A673 (cell line): ENCODE measurements around the gene COLGALT1. TPM values are rescaled to one million over a fixed set of nuclear protein-coding genes. Genes with fewer than 3 reads are reported as not detected.

Source experiments
- BruUV-seq: library from RNA; stranded (reverse); fragments of 400-500 nt; replicated peaks from 2 replicates; lab custom pipeline; 2021; lab: Mats Ljungman, UMichigan
- CTCF ChIA-PET: fragments of 300-600 bp; sonication (Branson Sonifier 250); formaldehyde crosslinking; loops from one replicate; lab custom pipeline; 2022; ENCODE audit warnings: antibody characterized with exemption; lab: Charles Lee
- POLR2A ChIA-PET: fragments of 300-600 bp; sonication (Branson Sonifier 250); formaldehyde crosslinking; loops from one replicate; lab custom pipeline; 2022; ENCODE audit warnings: antibody characterized with exemption; ENCODE audit not compliant: low non-redundant PET; lab: Charles Lee
- DNase-seq: peaks from one replicate; pipeline ENCODE4 v3.0.0-alpha.2; 2015; ENCODE audit warnings: low spot score
- H3K27ac ChIP-seq: fragments of 200-600 bp; sonication (generic); 2 replicates; pipeline ENCODE4 v1.5.1; 2016; ENCODE audit warnings: mixed run types, low read depth, mild to moderate bottlenecking, mixed read lengths, antibody characterized with exemption, low read length; ENCODE audit not compliant: poor library complexity, severe bottlenecking
- H3K27me3 ChIP-seq: fragments of 200-600 bp; sonication (generic); replicated peaks from 2 replicates; pipeline ENCODE4 v1.6.1; 2017; ENCODE audit warnings: mixed run types, low read depth, mild to moderate bottlenecking, mixed read lengths, antibody characterized with exemption, low read length; ENCODE audit not compliant: insufficient read depth, poor library complexity
- H3K36me3 ChIP-seq: fragments of 200-600 bp; sonication (generic); 2 replicates; pipeline ENCODE4 v1.6.1; 2016; ENCODE audit warnings: mixed run types, mild to moderate bottlenecking, mixed read lengths, antibody characterized with exemption, low read length; ENCODE audit not compliant: insufficient read depth, poor library complexity, severe bottlenecking
- H3K4me1 ChIP-seq: fragments of 200-600 bp; sonication (generic); 2 replicates; pipeline ENCODE4 v1.6.1; 2017; ENCODE audit warnings: mixed run types, mild to moderate bottlenecking, mixed read lengths, antibody characterized with exemption, low read length; ENCODE audit not compliant: insufficient read depth, poor library complexity, severe bottlenecking
- H3K4me3 ChIP-seq: fragments of 200-600 bp; sonication (generic); 2 replicates; pipeline ENCODE4 v1.5.1; 2016; ENCODE audit warnings: low read depth, mixed run types, mild to moderate bottlenecking, mixed read lengths, low read length; ENCODE audit not compliant: poor library complexity, severe bottlenecking
- H3K9me3 ChIP-seq: fragments of 200-600 bp; sonication (generic); 2 replicates; pipeline ENCODE4 v1.6.1; 2016; ENCODE audit warnings: mixed run types, low read depth, mild to moderate bottlenecking, mixed read lengths, antibody characterized with exemption, low read length; ENCODE audit not compliant: poor library complexity, severe bottlenecking
- EZH2 ChIP-seq: fragments of 200-600 bp; sonication (generic); IDR thresholded peaks from 2 replicates; pipeline ENCODE4 v1.6.1; 2017; ENCODE audit warnings: borderline replicate concordance, low read depth, mild to moderate bottlenecking, mixed read lengths, antibody characterized with exemption, low read length; ENCODE audit not compliant: poor library complexity, severe bottlenecking
- intact Hi-C: fragments of 100-400 bp; cut with micrococcal nuclease; formaldehyde crosslinking; loops from one replicate; pipeline ENCODE4 v1.10.0; 2022; ENCODE audit not compliant: unreplicated experiment
- total RNA-seq: library from RNA; stranded (reverse); gene quantifications from 2 replicates; pipeline ENCODE4 v1.2.3, GENCODE V29; 2021
- TF ChIP-seq, protein P1 (sequence below): fragments of 300-800, 200-600 bp; sonication (generic); conservative IDR thresholded peaks from 2 replicates; pipeline ENCODE4 v1.5.1; 2017; ENCODE audit warnings: low read depth, mild to moderate bottlenecking, antibody characterized with exemption, low read length, moderate library complexity, mixed read lengths

The COLGALT1 gene
- total RNA-seq, 1 experiment from 2014 or later, result 91.3 TPM

DNA sequence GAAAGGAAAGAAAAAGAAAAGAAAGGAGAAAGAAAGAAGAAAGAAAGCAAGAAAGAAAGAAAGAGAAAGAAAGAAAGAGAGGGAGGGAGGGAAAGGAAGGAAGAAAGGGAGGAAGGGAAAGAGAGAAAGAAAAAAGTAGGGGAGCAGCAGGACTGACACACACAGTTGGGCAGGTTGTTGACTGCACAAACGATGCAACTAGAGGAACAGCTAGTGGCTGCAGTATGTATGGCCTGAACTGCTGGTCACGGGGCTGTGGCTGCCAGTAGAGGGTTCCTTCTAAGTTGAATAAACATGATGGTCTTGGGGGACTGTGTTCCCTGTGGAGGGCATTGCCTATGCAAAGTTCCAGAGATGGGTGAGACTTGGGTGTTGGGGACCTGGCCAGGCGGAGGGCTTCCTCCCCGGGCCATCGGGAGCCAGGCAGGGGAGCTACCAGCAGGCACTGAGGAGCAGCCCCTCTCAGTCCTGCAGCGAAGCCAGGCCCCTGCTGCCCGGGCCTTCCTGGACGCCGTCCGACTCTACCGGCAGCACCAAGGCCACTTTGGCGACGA lies 16.7 kb upstream of the COLGALT1 start:
- no peaks in the 10 kb centered on the region for H3K9me3 ChIP-seq
- CTCF ChIA-PET, result no interaction called here
- POLR2A ChIA-PET, result interaction anchor here (0.5 to 0.6 kb wide), 2 partner anchors 299 to 309 kb away, joined by 3 to 11 read pairs; partner anchors contain the start of gene JAK3
- H3K27me3 ChIP-seq, result no peaks in the 10 kb centered on the region
- peak overlapping the region; percentile 56 for H3K27ac ChIP-seq
- H3K4me1 ChIP-seq, result no peaks in the 10 kb centered on the region
- no peak for TF ChIP-seq EZH2
- TF ChIP-seq, protein P1, sequence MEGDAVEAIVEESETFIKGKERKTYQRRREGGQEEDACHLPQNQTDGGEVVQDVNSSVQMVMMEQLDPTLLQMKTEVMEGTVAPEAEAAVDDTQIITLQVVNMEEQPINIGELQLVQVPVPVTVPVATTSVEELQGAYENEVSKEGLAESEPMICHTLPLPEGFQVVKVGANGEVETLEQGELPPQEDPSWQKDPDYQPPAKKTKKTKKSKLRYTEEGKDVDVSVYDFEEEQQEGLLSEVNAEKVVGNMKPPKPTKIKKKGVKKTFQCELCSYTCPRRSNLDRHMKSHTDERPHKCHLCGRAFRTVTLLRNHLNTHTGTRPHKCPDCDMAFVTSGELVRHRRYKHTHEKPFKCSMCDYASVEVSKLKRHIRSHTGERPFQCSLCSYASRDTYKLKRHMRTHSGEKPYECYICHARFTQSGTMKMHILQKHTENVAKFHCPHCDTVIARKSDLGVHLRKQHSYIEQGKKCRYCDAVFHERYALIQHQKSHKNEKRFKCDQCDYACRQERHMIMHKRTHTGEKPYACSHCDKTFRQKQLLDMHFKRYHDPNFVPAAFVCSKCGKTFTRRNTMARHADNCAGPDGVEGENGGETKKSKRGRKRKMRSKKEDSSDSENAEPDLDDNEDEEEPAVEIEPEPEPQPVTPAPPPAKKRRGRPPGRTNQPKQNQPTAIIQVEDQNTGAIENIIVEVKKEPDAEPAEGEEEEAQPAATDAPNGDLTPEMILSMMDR, result no peak
- no TSS peak for BruUV-seq
- no peak for DNase-seq
- intact Hi-C loops, result no loop called here
- no peaks in the 10 kb centered on the region for H3K36me3 ChIP-seq
- H3K4me3 ChIP-seq, result peak overlapping the region; percentile 53

DNA sequence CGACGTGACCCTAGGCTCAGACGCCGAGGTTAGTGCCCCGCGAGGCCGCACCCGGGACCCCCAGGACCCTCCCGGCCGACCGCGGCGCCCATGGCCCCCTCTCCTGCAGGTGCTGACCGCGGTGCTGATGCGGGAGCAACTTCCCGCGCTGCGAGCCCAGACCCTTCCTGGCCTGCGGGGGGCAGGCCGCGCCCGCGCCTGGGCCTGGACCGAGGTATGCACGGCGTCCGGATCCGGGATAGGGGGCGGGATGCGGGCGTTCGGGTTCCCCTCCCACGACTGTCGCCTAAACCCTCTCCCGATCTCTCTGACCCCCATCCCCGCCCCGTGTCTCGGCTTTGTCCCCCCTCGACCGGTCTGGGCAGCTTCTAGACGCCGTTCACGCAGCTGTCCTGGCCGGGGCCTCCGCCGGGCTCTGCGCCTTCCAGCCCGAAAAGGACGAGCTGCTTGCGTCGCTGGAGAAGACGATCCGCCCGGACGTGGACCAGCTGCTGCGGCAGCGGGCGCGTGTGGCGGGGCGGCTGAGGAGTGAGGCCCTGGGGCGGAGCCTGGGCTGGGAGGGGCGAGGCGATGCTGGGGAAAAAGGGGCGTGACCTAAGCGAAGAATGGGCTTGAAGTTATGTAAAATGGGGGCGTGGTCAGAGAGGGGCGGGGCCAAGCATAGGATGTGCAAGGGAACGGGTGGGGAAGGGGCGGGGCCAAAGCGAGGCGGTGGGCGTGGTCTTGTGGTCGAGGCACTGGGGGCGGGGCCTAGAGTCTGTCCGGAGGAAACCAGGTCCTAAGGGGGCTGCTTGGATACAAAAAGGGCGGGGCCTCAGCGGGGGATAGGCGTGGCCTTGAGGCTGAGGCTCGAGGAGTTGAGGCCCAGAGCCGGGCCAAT lies 16.0 kb upstream of the COLGALT1 start:
- Histone ChIP-seq H3K27ac (peak overlapping the region; percentile 56), H3K9me3 (no peaks in the 10 kb centered on the region), H3K36me3 (no peaks in the 10 kb centered on the region), H3K27me3 (no peaks in the 10 kb centered on the region), H3K4me3 (peak overlapping the region; percentile 53), H3K4me1 (no peaks in the 10 kb centered on the region)
- DNase-seq, result peak; percentile 98
- ChIA-PET POLR2A (interaction anchor here (0.5 to 0.6 kb wide), 2 partner anchors 300 to 308 kb away, joined by 3 to 11 read pairs; partner anchors contain the start of gene JAK3), CTCF (interaction anchor here (0.5 kb wide), 1 partner anchor 320 kb away, joined by 3 read pairs; no protein-coding TSS in a partner anchor)
- TF ChIP-seq, protein P1, result peak; percentile 39; the same call in 1 of the 2 replicates
- TF ChIP-seq EZH2, result no peak
- intact Hi-C loops, result no loop called here
- BruUV-seq, result no TSS peak

DNA sequence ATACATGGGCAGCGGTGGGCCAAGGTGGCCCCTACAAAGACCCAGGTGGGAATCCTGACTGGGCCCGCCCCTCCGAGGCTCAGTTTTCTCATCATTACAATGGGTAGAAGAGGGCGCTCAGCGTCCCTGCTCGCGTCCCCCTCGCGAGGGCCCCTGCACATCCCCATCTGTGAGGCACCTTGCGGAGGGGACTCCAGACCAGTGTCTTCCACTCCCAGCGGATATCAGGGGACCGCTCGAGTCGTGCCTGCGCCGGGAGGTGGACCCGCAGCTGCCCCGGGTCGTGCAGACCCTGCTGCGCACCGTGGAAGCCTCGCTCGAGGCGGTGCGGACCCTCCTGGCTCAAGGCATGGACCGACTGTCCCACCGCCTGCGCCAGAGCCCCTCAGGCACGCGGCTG lies 15.3 kb upstream of the COLGALT1 start:
- no TSS peak for BruUV-seq
- Histone ChIP-seq H3K9me3 (no peaks in the 10 kb centered on the region), H3K27me3 (no peaks in the 10 kb centered on the region), H3K4me3 (no peak overlapping the region), H3K27ac (no peak overlapping the region), H3K36me3 (no peaks in the 10 kb centered on the region), H3K4me1 (no peaks in the 10 kb centered on the region)
- DNase-seq, result no peak
- no peak for TF ChIP-seq EZH2
- TF ChIP-seq, protein P1, result no peak
- intact Hi-C loops, result no loop called here
- CTCF ChIA-PET, result interaction anchor here (0.5 kb wide), 1 partner anchor 319 kb away, joined by 3 read pairs; no protein-coding TSS in a partner anchor
- POLR2A ChIA-PET, result no interaction called here
